GM12875 (cell line): Measurements from ENCODE around the gene TNMD.

ENCODE experiments used
- H3K4me3 ChIP-seq: one replicate; pipeline ENCODE4 v1.5.1; 2011; ENCODE audit warnings: low read depth, low read length, control low read depth
- CTCF ChIP-seq: IDR thresholded peaks from 2 replicates; pipeline ENCODE4 v1.5.1; 2011; ENCODE audit warnings: low read depth, mild to moderate bottlenecking, control low read depth, inconsistent platforms, low read length, moderate library complexity, borderline replicate concordance; ENCODE audit not compliant: insufficient read depth

TNMD gene

GRCh38 chrX:100643212-100643611 lies 58.5 kb downstream of the TNMD start:
- no peak for TF ChIP-seq CTCF
- H3K4me3 ChIP-seq, result no peak overlapping the region

- TF ChIP-seq CTCF, result no peak
- H3K4me3 ChIP-seq, result no peak within 1 kb of the TSS
These were observed 59.5 kb downstream of the TNMD start, which contains the start of gene SRPX2 for GRCh38 chrX:100643956-100644860. Gene SRPX2, plus strand, starts transcription at chrX:100644199. Its CDS starts 2,124 bp downstream, at chrX:100646323.

GRCh38 chrX:100645106-100645505 lies 60.4 kb downstream of the TNMD start:
- TF ChIP-seq CTCF, result no peak
- no peak overlapping the region for H3K4me3 ChIP-seq

- TF ChIP-seq CTCF, result no peak
These were observed 62.4 kb downstream of the TNMD start for GRCh38 chrX:100647095-100647494.

GRCh38 chrX:100647739-100648138 lies 63.0 kb downstream of the TNMD start:
- TF ChIP-seq CTCF, result no peak
- H3K4me3 ChIP-seq, result no peak overlapping the region

More at GRCh38 chrX:100647095-100647494, 62.4 kb downstream of the TNMD start:
- H3K4me3 ChIP-seq, result no peak overlapping the region

GRCh38 chrX:100648458-100649417 lies 64.0 kb downstream of the TNMD start:
- no peak for TF ChIP-seq CTCF
- no peak overlapping the region for H3K4me3 ChIP-seq
